ENCODE measurements around the gene FGD6.
"Not testable (repeated sequence)": the region's sequence is repeated elsewhere in the genome, so short reads cannot be mapped to it uniquely, and the experiment has no call there.

Gene FGD6

DNA sequence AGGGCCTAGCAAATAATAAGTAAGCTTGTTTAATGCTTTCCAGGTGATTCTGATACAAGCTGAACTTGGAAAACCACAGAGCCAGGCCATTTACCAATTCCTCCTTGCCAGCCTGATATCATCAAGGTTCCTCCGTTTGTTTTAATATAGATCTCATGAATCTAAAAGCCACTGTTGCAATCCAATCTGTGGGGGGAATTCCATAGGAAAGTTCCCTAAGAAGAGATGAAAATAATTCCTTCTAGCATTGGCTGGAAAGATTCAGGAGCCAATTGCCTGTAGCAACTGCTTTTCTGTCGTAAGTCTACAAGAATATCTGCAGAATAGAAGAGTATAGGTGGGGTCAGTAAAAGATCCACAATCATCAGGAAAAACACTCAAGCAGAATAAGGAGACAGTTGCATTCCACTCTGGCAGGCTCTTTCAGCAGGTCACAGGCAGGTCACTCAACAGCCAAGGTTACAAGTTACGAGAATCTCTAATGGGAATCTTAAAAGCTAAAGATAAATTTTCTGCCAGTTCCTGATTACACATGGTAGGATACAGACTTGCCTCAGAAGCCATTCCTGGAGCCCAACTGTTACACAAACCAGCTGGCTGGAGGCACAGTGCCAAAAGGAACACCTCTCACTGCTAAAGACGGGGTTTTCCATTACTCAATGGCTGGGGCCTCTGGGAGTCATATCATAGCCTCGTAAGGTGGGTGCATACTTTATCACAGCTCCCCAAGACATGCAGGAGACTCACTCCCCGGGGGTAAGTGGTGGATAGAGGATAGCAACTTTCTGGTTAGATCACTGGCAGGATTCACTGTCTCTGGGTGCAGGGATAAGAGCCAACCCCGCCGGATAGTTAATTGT lies 43.6 kb downstream of the FGD6 start:
- DNase-seq: no peak

GRCh38 chr12:95169368-95169767 lies 47.9 kb downstream of the FGD6 start:
- DNase-seq: no peak

GRCh38 chr12:95168746-95169145 lies 48.5 kb downstream of the FGD6 start:
- no peak for DNase-seq

DNA sequence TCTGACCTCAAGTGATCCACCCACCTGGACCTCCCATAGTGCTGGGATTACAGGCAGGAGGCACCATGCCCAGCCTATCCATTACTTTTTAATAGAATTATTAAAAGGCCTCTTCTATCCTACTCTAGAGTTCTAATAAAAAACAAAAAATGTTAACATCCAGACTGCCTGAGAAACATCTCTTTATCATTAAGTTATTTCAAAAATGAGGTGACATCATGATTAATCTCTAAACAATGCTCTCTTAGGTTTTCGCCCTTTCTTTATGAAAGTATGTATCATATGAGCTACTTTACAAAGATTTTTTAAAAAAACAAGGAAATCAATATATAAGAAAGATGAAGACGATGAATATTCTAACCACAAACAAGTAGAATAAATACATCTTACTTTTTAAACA lies 52.6 kb downstream of the FGD6 start:
- DNase-seq: no peak

DNA sequence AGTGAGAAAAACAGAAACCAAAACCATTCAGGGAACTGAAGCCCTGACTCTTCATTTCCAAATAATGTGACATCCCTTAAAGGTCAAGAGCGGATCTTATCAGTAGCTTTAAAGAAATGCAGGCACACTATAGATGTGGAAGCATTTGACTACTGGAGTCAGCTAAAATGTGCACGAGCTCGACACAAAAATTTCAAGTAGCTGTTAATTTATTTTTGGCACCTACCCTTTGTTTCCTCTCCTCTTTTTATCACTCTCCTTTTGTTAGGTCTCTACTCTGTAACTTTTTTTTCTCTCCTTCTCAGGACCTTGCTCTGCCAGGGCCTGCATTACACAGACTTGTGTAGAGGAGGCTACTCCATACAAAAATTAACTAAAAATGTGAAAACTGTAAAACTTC lies 58.3 kb downstream of the FGD6 start:
- no peak for DNase-seq

DNA sequence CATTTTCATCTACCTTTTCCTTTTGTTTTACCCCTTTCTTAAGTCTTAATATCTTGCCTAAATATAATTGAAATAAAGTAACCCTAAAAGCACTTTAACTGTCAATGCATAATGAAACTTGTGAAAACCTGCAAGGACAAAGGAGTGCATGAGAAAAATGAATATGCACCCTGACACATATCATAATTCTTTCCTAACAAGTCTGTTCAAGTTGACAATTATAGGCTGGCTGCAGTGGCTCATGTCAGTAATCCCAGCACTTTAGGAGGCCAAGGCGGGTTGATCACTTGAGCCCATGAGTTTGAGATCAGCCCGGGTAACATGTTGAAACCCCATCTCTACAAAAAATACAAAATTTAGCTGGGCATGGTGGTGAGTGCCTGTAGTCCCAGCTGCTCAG lies 65.4 kb downstream of the FGD6 start:
- no peak for DNase-seq

- no peak for DNase-seq
These were observed 65.9 kb downstream of the FGD6 start for GRCh38 chr12:95151406-95151805.

DNA sequence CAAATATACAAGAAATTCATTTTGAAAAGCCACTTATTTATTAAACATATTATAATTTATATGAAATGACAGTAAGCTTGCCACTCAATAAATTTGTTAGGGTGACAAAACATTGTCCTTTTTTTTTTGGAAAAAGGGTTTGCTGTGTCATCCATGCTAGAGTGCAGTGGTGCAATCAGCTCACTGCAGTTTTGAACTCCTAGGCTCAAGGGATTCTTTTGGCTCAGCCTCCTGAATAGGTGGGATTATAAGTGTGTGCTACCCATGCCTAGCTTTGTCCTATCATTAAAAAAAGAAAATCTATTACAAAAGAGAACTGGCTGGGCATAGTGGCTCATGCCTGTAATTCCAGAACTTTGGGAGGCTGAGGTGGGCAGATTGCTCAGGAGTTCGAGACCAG lies 66.8 kb downstream of the FGD6 start:
- DNase-seq: no peak

- no peak for DNase-seq
These were observed 69.4 kb downstream of the FGD6 start for GRCh38 chr12:95147866-95148265.

DNA sequence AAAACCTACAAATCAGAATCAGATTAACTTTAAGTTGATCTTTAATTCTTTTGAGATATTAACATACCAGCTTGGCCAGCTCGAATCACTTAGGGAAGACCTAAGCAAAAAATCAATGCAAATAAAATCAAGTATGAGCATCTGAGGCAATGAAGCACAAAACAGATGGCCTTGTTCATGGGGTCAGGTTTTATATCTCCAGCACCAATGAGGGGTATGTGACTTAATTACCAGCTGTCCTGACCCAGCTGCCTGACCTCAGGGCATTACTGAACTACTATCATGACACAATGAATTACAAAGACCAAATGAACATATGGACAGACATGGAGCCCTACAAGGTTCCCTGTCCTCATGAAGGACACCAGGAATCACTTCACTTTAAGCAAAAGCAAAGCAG lies 70.5 kb downstream of the FGD6 start:
- DNase-seq: no peak

DNA sequence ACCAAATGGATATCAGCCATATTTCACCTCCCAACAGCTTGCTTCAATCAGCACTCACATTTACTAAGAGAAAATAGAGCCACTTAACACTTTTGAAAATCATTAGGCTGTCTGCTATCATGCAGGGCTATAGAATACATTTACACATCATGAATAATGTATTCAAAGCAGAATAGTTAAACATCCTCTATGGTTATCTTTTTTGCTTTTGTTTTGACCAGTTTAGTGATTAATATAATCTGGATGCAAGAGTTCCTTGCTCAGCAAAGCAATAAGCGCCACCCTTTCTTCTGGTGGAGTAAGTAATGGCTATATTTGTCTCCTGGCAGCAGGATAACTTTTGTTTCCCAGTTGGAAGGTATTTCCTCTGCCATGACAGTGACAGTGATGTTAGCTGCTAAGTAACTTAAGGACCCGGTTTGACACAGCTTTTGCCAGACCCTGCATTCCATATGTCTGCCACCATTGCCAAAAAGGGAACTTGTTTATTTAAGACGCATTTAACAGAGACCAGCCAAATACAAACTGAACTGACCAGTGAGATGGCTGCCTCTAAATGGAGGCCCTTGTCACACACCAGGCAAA lies 73.6 kb downstream of the FGD6 start:
- no peak for DNase-seq

DNA sequence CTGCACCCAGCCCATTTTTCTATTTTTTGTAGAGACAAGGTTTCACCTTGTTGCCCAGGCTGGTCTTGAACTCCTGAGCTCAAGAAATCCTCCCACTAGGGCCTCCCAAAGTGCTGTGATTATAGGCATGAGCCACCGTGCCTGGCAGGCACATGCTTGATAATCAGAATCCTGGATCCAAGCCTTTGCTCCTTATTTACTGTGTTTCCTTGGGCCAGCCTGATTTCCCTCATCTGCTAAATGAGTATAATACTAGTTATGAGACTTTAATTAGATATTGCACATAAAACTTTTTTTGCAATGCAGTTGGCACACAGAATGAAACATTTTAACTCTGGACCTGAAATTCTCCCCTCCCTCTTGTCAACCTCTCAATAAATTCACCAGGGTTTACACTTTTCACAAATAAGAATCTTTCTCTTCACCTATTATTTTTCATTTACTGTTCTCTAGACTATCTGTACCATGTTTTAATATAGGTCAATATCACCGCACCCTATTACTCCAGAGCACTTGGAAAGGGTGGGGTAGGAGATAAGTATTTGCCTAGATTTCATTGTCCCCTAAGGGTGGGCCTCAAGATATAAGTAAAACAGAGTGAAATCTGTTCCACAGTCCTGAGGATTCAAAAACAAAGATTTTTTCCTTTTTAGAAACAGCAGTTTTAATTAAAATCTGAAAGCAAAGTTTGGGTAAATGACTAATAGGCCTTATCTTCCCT lies 74.7 kb downstream of the FGD6 start:
- DNase-seq: no peak

DNA sequence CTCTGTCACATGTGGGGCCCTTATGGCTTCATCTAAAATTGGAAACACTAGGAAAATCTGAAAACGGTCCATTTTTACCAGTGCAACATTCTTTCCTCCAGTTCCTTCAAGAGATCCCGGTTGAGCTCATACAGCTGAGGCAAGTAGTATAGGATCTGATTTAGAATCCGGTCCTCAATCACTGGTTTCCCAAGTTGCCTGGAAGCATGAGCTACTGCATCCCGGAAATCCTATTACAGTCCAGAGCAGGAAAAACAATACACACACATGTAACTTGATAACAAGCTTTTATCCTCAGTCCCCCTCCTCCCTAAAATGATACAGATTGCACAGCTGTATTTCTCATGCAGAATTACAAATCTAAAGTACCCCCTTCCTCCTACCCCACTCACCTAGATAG lies 76.0 kb downstream of the FGD6 start:
- DNase-seq: no peak

DNA sequence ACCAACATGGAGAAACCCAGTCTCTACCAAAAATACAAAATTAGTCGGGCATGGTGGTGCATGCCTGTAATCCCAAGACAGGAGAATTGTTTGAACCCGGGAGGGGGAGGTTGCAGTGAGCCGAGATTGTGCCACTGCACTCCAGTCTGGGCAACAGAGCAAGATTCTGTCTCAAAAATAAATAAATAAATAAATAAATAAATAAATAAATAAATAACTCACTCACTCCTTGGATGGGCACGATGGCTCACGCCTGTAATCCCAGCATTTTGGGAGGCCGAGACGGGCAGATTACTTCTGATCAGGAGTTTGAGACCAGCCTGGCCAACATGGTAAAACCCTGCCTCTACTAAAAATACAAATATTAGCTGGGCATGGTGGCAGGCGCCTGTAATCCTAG lies 79.2 kb downstream of the FGD6 start:
- DNase-seq: not testable (repeated sequence)

- no peak for DNase-seq
These were observed 80.7 kb downstream of the FGD6 start for GRCh38 chr12:95136598-95136997.

DNA sequence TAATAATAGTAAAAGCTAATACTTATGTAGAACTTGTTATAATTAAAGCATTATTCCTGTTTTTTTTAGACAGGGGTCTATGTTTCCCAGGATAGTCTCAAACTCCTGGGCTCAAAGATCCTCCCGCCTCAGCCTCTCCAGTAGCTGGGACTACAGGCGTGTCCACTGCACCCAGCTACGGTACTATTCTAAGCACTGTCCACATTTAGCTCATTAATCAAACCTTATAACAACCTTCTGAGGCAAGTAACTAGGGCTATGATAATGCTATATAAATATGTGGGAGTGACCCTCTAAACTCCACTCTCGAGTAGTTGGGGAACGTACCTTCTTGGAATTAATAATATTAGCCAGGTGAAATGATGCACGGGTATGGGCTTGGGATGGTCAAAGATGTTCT lies 83.2 kb downstream of the FGD6 start:
- DNase-seq: no peak

- no peak for DNase-seq
These were observed 85.5 kb downstream of the FGD6 start for GRCh38 chr12:95131589-95132340.

GRCh38 chr12:95130096-95130495 lies 87.2 kb downstream of the FGD6 start:
- DNase-seq: no peak

GRCh38 chr12:95129115-95129514 lies 88.2 kb downstream of the FGD6 start:
- no peak for DNase-seq

DNA sequence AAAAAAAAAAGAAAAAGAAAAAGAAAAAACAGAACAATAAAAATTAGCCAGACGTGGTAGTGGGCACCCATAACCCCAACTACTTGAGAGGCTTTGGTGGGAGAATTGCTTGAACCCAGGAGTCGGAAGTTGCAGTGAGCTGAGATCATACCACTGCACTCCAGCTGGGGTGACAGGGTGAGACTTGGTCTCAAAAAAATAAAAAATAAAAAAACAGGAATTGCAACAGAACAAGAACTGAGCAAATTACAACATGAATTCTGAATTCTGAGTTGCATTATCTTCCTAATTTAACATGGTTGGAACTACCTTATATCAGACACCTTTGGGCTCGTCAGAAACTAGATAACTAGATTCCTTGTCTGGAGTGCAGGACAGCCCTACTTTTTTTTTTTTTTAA lies 90.5 kb downstream of the FGD6 start:
- DNase-seq: no peak

DNA sequence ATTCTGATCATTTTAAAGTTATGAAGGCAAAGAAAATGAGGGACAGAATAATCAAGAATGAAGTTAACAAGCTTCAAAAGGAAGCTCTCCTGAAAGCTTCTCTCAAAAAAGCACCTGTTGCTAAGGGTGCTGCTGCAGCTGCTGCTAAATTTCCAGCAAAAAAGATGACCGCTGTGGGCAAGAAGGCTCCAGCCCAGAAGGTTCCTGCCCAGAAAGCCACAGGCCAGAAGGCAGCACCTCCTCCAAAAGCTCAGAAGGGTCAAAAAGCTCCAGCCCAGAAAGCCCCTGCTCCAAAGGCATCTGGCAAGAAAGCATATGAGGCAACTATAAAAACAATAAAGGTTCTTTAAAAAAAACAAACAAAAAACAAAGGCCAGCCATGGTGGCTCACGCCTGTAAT lies 91.2 kb downstream of the FGD6 start:
- no peak for DNase-seq

GRCh38 chr12:95124106-95124505 lies 93.2 kb downstream of the FGD6 start:
- DNase-seq: no peak

GRCh38 chr12:95118788-95119179 lies 98.5 kb downstream of the FGD6 start:
- DNase-seq: no peak
